ENCODE results near the gene LRP1B.

GRCh38 chr2:142041996-142042395 is 88.8 kb downstream of the LRP1B start:
- TF ChIP-seq POLR2A (IDR thresholded peaks at IDR 0.05; ENCODE audit: low read depth, low read length) (no peak), TAF1 (IDR thresholded peaks at IDR 0.05; ENCODE audit: borderline replicate concordance, low read depth, low read length) (no peak)
